NCI-H187 treated with DMSO at 0.1 percent for 48 hours (cell line): ENCODE results near the gene SAP25.
"Not testable (repeated sequence)": the region's sequence is repeated elsewhere in the genome, so short reads cannot be mapped to it uniquely, and the experiment has no call there.

Source experiments
- DNase-seq: peaks from one replicate; lab custom pipeline; 2025; lab: John Stamatoyannopoulos, UW

Gene SAP25

DNA sequence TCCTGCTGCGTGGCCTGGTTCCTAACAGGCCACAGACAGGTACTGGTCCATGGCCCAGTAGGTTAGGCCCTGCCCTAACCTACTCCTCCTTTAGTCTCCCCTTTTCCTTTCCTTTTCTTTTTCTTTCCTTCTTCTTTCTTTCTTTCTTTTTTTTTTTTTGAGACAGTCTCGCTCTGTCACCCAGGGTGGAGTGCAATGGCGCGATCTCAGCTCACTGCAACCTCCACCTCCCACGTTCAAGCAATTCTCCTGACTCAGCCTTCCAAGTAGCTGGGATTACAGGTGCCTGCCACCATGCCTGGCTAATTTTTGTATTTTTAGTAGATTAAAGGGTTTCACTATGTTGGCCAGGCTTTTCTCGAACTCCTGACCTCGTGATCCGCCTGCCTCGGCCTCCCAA, 37.7 kb downstream of the SAP25 start:
- DNase-seq: not testable (repeated sequence)

DNA sequence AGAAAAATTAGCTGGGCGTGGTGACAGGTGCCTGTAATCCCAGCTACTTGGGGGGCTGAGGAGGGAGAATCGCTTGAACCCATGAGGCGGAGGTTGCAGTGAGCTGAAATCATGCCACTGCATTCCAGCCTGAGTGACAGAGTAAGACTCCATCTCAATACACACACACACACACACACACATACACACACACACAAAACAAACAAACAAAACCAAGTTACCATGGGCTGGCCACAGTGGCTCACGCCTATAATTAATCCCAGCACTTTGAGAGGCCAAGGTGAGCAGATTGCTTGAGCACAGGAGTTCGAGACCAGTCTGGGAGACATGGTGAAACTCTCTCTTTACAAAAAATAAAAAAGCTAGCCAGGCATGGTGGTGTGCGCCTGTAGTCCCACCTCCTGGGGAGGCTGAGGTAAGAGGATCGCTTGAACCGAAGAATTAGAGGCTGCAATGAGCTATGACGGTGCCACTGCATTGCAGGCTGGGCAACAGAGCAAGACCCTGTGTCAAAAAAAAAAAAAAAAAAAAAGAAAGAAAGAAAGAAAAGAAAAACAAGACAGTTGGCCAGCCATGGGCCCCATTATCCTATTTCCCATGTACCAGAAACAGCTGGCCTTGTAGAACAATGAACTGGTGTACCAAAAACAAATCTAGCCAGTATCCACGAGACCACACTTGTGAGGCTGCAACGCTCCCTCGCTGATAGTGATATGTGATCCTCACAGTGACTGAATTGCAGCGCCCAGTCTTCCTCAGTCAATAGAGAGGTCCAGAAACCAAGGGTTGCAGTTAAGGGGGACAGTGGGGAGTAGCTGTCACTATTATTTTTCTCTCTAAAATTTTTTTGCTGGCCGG, 41.3 kb downstream of the SAP25 start:
- DNase-seq: no peak

DNA sequence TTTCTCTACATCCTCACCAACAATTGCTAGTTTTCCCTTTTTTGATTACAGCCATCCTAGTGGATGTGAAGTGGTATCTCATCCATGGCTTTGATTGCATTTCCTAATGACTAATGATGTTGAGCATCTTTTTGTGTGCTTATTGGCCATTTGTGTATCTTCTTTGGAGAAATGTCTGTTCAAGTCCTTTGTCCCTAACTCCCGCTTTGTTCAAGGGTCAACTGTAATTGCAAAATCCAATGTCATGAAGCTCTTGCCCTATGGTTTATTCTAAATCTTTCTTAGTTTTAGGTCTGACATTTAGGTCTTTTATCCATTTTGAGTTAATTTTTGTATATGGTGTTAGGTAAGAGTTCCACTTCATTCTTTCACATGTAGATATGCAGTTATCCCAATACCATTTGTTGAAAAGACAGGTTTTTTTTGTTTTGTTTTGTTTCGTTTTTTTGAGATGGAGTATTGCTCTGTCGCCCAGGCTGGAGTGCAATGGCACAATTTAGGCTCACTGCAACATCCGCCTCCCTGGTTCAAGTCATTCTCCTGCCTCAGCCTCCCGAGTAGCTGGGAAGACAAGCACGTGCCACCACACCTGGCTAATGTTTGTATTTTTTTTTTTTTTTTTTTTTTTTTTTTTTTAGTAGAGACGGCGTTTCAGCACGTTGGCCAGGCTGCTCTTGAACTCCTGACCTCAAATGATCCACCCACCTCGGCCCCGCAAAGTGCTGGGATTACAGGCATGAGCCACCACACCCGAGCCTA, 45.4 kb downstream of the SAP25 start:
- DNase-seq: not testable (repeated sequence)

DNA sequence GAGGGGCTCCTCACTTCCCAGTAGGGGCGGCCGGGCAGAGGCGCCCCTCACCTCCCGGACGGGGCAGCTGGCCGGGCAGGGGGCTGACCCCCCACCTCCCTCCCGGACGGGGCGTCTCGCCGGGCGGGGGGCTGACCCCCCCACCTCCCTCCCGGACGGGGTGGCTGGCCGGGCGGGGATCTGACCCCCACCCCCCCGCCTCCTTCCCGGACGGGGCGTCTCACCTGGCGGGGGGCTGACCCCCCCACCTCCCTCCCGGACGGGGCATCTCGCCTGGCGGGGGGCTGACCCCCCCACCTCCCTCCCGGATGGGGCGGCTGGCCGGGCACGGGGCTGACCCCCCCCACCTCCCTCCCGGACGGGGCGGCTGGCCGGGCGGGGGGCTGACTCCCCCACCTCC, 50.5 kb downstream of the SAP25 start:
- DNase-seq: not testable (repeated sequence)
